HEK293 (cell line): ENCODE data around the gene DPYD.

Source experiments
- CTCF ChIA-PET: fragments of 350-600 bp; formaldehyde crosslinking; extraction: SDS; loops from one replicate; lab custom pipeline; 2021; ENCODE audit warnings: antibody characterized with exemption; lab: Yijun Ruan, JAX
- POLR2A ChIA-PET: fragments of 300-600 bp; formaldehyde crosslinking; extraction: SDS; loops from one replicate; lab custom pipeline; 2020; ENCODE audit warnings: antibody characterized with exemption, inconsistent platforms; lab: Yijun Ruan, JAX
- H3K27ac ChIP-seq: fragments of 200-500 bp; sonication (Bioruptor generic); 2 replicates; pipeline ENCODE4 v1.5.1; 2014; ENCODE audit warnings: low read depth, low read length, control low read depth, inconsistent platforms; ENCODE audit errors: extremely low read depth
- H3K36me3 ChIP-seq, 2 experiments: fragments of 200-500 bp in 1 of 2; sonication (Bioruptor generic) in 1 of 2; 1 replicate in 1 of 2; 2 replicates in 1 of 2; pipeline ENCODE4 v1.5.1; 2014 to 2017; ENCODE audit warnings: inconsistent platforms in 2 of 2, low read length in 2 of 2; ENCODE audit not compliant: control insufficient read depth in 2 of 2, insufficient read depth in 1 of 2
- H3K4me1 ChIP-seq: fragments of 200-500 bp; sonication (Bioruptor generic); 2 replicates; pipeline ENCODE4 v1.5.1; 2014; ENCODE audit warnings: mild to moderate bottlenecking, low read length, inconsistent platforms; ENCODE audit not compliant: control insufficient read depth, insufficient read depth
- H3K4me3 ChIP-seq: 2 replicates; pipeline ENCODE4 v1.5.1; 2011; ENCODE audit warnings: low read depth, mild to moderate bottlenecking, control low read depth, low read length, moderate library complexity
- H3K9me3 ChIP-seq: fragments of 200-500 bp; sonication (Bioruptor generic); 2 replicates; pipeline ENCODE4 v1.5.1; 2014; ENCODE audit warnings: low read depth, low read length, inconsistent platforms; ENCODE audit not compliant: control insufficient read depth, insufficient read depth
- MEIS1 ChIP-seq: sonication (generic); formaldehyde crosslinking; IDR thresholded peaks from 2 replicates; pipeline ENCODE4 v1.8.1; 2022; ENCODE audit warnings: missing genetic modification reagents, mild to moderate bottlenecking, borderline replicate concordance
- RBAK ChIP-seq: fragments of 450-650 bp; formaldehyde crosslinking; IDR thresholded peaks from 2 replicates; pipeline ENCODE4 v1.5.1; 2016; ENCODE audit warnings: missing biosample characterization, missing genetic modification characterization
- SP3 ChIP-seq: fragments of 450-650 bp; formaldehyde crosslinking; IDR thresholded peaks from 2 replicates; pipeline ENCODE4 v1.5.1; 2016; ENCODE audit warnings: missing biosample characterization, missing genetic modification characterization
- WT1 ChIP-seq: fragments of 450-650 bp; formaldehyde crosslinking; IDR thresholded peaks from 2 replicates; pipeline ENCODE4 v1.5.1; 2016; ENCODE audit warnings: missing biosample characterization, missing genetic modification characterization
- YY1 ChIP-seq: fragments of 450-650 bp; formaldehyde crosslinking; IDR thresholded peaks from 2 replicates; pipeline ENCODE4 v1.5.1; 2018; ENCODE audit warnings: missing biosample characterization, missing genetic modification characterization
- ZBTB1 ChIP-seq: fragments of 450-650 bp; formaldehyde crosslinking; IDR thresholded peaks from 2 replicates; pipeline ENCODE4 v1.5.1; 2016; ENCODE audit warnings: missing biosample characterization, missing genetic modification characterization
- ZBTB48 ChIP-seq: fragments of 450-650 bp; formaldehyde crosslinking; IDR thresholded peaks from 2 replicates; pipeline ENCODE4 v1.5.1; 2016; ENCODE audit warnings: missing biosample characterization, missing genetic modification characterization
- ZNF121 ChIP-seq: fragments of 450-650 bp; formaldehyde crosslinking; IDR thresholded peaks from 2 replicates; pipeline ENCODE4 v1.5.1; 2016; ENCODE audit warnings: missing biosample characterization, missing genetic modification characterization
- ZNF133 ChIP-seq: fragments of 450-650 bp; formaldehyde crosslinking; IDR thresholded peaks from 2 replicates; pipeline ENCODE4 v1.5.1; 2016; ENCODE audit warnings: missing biosample characterization, missing genetic modification characterization
- ZNF169 ChIP-seq: fragments of 450-650 bp; formaldehyde crosslinking; IDR thresholded peaks from 2 replicates; pipeline ENCODE4 v1.5.1; 2016; ENCODE audit warnings: missing biosample characterization, missing genetic modification characterization
- ZNF184 ChIP-seq: fragments of 450-650 bp; IDR thresholded peaks from 2 replicates; pipeline ENCODE4 v1.5.1; 2018; ENCODE audit warnings: missing biosample characterization, mild to moderate bottlenecking, missing genetic modification characterization
- ZNF2 ChIP-seq: fragments of 450-650 bp; formaldehyde crosslinking; IDR thresholded peaks from 2 replicates; pipeline ENCODE4 v1.5.1; 2016; ENCODE audit warnings: missing biosample characterization, missing genetic modification characterization
- ZNF248 ChIP-seq: fragments of 450-650 bp; formaldehyde crosslinking; IDR thresholded peaks from 2 replicates; pipeline ENCODE4 v1.5.1; 2017; ENCODE audit warnings: missing biosample characterization, missing genetic modification characterization
- ZNF292 ChIP-seq: fragments of 450-650 bp; formaldehyde crosslinking; IDR thresholded peaks from 2 replicates; pipeline ENCODE4 v1.5.1; 2016; ENCODE audit warnings: low read depth, missing biosample characterization, missing genetic modification characterization, borderline replicate concordance
- ZNF366 ChIP-seq: fragments of 450-650 bp; formaldehyde crosslinking; conservative IDR thresholded peaks from 2 replicates; pipeline ENCODE4 v1.5.1; 2016; ENCODE audit warnings: missing biosample characterization, missing genetic modification characterization
- ZNF404 ChIP-seq: fragments of 450-650 bp; formaldehyde crosslinking; IDR thresholded peaks from 2 replicates; pipeline ENCODE4 v1.5.1; 2017; ENCODE audit warnings: missing biosample characterization, missing genetic modification characterization
- ZNF501 ChIP-seq: fragments of 450-650 bp; formaldehyde crosslinking; IDR thresholded peaks from 2 replicates; pipeline ENCODE4 v1.5.1; 2016; ENCODE audit warnings: missing biosample characterization, missing genetic modification characterization
- ZNF529 ChIP-seq: fragments of 450-650 bp; formaldehyde crosslinking; IDR thresholded peaks from 2 replicates; pipeline ENCODE4 v1.5.1; 2017; ENCODE audit warnings: missing genetic modification characterization, missing biosample characterization; ENCODE audit not compliant: insufficient replicate concordance
- ZNF549 ChIP-seq: fragments of 450-650 bp; IDR thresholded peaks from 2 replicates; pipeline ENCODE4 v1.5.1; 2018; ENCODE audit warnings: missing biosample characterization, missing genetic modification characterization, mild to moderate bottlenecking, inconsistent platforms, moderate library complexity
- ZNF585B ChIP-seq: fragments of 450-650 bp; formaldehyde crosslinking; IDR thresholded peaks from 2 replicates; pipeline ENCODE4 v1.5.1; 2016; ENCODE audit warnings: missing biosample characterization, missing genetic modification characterization
- ZNF596 ChIP-seq: fragments of 450-650 bp; IDR thresholded peaks from 2 replicates; pipeline ENCODE4 v1.5.0; 2018; ENCODE audit warnings: missing biosample characterization, mild to moderate bottlenecking, missing genetic modification characterization, moderate library complexity
- ZNF624 ChIP-seq: fragments of 450-650 bp; formaldehyde crosslinking; IDR thresholded peaks from 2 replicates; pipeline ENCODE4 v1.5.1; 2017; ENCODE audit warnings: missing biosample characterization, missing genetic modification characterization
- ZSCAN23 ChIP-seq: fragments of 450-650 bp; formaldehyde crosslinking; IDR thresholded peaks from 2 replicates; pipeline ENCODE4 v1.5.1; 2016; ENCODE audit warnings: missing biosample characterization, missing genetic modification characterization
- TF ChIP-seq, protein P1 (sequence below): fragments of 450-650 bp; formaldehyde crosslinking; IDR thresholded peaks from 2 replicates; pipeline ENCODE4 v1.5.1; 2016; ENCODE audit warnings: missing biosample characterization, missing genetic modification characterization
- TF ChIP-seq, protein P2 (sequence below): fragments of 450-650 bp; formaldehyde crosslinking; IDR thresholded peaks from 2 replicates; pipeline ENCODE4 v1.5.1; 2016; ENCODE audit warnings: missing biosample characterization, missing genetic modification characterization
- TF ChIP-seq, protein P3 (sequence below): fragments of 450-650 bp; formaldehyde crosslinking; optimal IDR thresholded peaks from 2 replicates; pipeline ENCODE3; 2016; ENCODE audit warnings: missing biosample characterization, mild to moderate bottlenecking, missing genetic modification characterization
- TF ChIP-seq, protein P4 (sequence below): fragments of 450-650 bp; formaldehyde crosslinking; IDR thresholded peaks from 2 replicates; pipeline ENCODE4 v1.5.1; 2017; ENCODE audit warnings: missing biosample characterization, missing genetic modification characterization
- TF ChIP-seq, protein P5 (sequence below): fragments of 450-650 bp; IDR thresholded peaks from 2 replicates; pipeline ENCODE4 v1.5.1; 2018; ENCODE audit warnings: missing biosample characterization, missing genetic modification characterization

DPYD gene

DNA sequence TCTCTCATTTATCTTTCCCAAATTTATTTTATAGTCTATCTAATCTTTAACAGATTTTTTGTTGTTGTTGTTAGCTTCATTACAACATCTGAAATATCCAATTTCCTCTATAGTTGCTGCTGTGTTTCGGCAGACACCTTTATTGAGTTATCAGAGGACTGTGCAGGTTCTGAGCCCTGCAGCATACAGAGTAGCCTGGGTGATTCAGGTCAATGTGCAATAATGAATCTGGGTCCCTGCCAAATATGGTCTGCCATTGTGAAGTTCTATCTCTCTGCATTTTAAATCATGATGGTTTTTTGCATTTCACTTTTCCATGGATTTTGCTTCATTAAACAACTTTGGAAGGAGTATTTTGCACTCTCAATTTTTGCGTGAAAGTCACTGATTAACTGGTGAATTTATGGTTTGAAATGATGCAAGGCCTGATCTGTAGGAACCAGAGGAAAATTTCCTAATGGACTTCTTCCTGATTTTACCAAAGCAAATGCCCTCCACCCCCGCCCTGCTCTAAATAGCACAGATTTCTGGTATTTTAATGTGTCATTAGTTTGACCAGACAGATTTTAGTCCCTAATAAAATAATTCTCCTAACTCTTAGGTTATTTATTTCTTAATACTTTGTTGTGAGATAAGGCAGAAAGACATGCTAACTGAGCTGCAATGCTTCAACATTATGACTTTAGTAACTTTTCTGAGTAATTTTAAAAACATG, 797.0 kb downstream of the DPYD start:
- Histone ChIP-seq H3K27ac (no peak overlapping the region), H3K36me3 (no peaks in the 10 kb centered on the region), H3K4me3 (no peak overlapping the region), H3K4me1 (no peaks in the 10 kb centered on the region), H3K9me3 (no peaks in the 10 kb centered on the region)
- TF ChIP-seq ZNF169 (tag by site-specific recombination) (no peak), ZNF366 (tag by site-specific recombination) (no peak), SP3 (no peak), ZNF596 (tag by site-specific recombination) (no peak), WT1 (tag by site-specific recombination) (no peak), ZBTB1 (tag by site-specific recombination) (no peak), ZSCAN23 (tag by site-specific recombination) (no peak), ZBTB48 (no peak)
- TF ChIP-seq, protein P1, sequence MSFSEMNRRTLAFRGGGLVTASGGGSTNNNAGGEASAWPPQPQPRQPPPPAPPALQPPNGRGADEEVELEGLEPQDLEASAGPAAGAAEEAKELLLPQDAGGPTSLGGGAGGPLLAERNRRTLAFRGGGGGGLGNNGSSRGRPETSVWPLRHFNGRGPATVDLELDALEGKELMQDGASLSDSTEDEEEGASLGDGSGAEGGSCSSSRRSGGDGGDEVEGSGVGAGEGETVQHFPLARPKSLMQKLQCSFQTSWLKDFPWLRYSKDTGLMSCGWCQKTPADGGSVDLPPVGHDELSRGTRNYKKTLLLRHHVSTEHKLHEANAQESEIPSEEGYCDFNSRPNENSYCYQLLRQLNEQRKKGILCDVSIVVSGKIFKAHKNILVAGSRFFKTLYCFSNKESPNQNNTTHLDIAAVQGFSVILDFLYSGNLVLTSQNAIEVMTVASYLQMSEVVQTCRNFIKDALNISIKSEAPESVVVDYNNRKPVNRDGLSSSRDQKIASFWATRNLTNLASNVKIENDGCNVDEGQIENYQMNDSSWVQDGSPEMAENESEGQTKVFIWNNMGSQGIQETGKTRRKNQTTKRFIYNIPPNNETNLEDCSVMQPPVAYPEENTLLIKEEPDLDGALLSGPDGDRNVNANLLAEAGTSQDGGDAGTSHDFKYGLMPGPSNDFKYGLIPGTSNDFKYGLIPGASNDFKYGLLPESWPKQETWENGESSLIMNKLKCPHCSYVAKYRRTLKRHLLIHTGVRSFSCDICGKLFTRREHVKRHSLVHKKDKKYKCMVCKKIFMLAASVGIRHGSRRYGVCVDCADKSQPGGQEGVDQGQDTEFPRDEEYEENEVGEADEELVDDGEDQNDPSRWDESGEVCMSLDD (tag by site-specific recombination): no peak
- TF ChIP-seq, protein P2, sequence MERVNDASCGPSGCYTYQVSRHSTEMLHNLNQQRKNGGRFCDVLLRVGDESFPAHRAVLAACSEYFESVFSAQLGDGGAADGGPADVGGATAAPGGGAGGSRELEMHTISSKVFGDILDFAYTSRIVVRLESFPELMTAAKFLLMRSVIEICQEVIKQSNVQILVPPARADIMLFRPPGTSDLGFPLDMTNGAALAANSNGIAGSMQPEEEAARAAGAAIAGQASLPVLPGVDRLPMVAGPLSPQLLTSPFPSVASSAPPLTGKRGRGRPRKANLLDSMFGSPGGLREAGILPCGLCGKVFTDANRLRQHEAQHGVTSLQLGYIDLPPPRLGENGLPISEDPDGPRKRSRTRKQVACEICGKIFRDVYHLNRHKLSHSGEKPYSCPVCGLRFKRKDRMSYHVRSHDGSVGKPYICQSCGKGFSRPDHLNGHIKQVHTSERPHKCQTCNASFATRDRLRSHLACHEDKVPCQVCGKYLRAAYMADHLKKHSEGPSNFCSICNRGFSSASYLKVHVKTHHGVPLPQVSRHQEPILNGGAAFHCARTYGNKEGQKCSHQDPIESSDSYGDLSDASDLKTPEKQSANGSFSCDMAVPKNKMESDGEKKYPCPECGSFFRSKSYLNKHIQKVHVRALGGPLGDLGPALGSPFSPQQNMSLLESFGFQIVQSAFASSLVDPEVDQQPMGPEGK (tag by site-specific recombination): no peak
- CTCF ChIA-PET: interaction anchor here (0.6 kb wide), 1 partner anchor 421 kb away, joined by 6 read pairs; no protein-coding TSS in a partner anchor
- POLR2A ChIA-PET: no interaction called here

DNA sequence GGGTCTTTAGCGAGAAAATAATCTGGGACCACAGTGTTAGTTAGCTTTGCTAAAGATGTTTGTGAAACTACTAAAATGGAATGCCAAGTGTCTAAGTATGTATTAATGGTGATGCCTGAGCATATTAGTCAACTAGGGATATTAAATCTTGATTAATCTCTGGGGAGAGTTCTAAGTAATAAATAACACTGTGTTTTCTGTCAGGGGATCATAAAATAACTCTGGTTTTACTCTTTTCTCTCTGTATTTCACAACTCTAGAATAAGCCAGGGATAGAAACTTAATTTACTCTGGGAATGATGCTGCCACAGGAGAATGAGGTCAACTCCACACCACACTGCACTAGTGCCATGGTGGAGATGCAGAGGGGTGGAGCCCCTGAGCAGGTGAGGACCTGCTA, 800.0 kb downstream of the DPYD start:
- TF ChIP-seq ZNF184: no peak
- TF ChIP-seq ZNF292 (tag by site-specific recombination): no peak
- no peak for TF ChIP-seq ZNF624 (tag by site-specific recombination)
- no peak for TF ChIP-seq ZNF121 (tag by site-specific recombination)
- TF ChIP-seq MEIS1 (CRISPR knock-in tag): no peak
- TF ChIP-seq YY1 (tag by site-specific recombination): no peak
- TF ChIP-seq ZNF549: no peak
- TF ChIP-seq ZNF248 (tag by site-specific recombination): no peak
- TF ChIP-seq ZNF404 (tag by site-specific recombination): no peak
- TF ChIP-seq, protein P3, sequence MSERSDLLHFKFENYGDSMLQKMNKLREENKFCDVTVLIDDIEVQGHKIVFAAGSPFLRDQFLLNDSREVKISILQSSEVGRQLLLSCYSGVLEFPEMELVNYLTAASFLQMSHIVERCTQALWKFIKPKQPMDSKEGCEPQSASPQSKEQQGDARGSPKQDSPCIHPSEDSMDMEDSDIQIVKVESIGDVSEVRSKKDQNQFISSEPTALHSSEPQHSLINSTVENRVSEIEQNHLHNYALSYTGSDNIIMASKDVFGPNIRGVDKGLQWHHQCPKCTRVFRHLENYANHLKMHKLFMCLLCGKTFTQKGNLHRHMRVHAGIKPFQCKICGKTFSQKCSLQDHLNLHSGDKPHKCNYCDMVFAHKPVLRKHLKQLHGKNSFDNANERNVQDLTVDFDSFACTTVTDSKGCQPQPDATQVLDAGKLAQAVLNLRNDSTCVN: no peak
- no peak for TF ChIP-seq ZNF501 (tag by site-specific recombination)
- no peak for TF ChIP-seq ZNF133 (tag by site-specific recombination)
- TF ChIP-seq, protein P4, sequence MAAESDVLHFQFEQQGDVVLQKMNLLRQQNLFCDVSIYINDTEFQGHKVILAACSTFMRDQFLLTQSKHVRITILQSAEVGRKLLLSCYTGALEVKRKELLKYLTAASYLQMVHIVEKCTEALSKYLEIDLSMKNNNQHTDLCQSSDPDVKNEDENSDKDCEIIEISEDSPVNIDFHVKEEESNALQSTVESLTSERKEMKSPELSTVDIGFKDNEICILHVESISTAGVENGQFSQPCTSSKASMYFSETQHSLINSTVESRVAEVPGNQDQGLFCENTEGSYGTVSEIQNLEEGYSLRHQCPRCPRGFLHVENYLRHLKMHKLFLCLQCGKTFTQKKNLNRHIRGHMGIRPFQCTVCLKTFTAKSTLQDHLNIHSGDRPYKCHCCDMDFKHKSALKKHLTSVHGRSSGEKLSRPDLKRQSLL: no peak
- TF ChIP-seq, protein P5, sequence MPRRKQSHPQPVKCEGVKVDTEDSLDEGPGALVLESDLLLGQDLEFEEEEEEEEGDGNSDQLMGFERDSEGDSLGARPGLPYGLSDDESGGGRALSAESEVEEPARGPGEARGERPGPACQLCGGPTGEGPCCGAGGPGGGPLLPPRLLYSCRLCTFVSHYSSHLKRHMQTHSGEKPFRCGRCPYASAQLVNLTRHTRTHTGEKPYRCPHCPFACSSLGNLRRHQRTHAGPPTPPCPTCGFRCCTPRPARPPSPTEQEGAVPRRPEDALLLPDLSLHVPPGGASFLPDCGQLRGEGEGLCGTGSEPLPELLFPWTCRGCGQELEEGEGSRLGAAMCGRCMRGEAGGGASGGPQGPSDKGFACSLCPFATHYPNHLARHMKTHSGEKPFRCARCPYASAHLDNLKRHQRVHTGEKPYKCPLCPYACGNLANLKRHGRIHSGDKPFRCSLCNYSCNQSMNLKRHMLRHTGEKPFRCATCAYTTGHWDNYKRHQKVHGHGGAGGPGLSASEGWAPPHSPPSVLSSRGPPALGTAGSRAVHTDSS (tag by site-specific recombination): no peak
- TF ChIP-seq ZNF529 (tag by site-specific recombination): no peak
- TF ChIP-seq ZBTB1 (tag by site-specific recombination): no peak
- no peak for TF ChIP-seq ZNF585B (tag by site-specific recombination)
- TF ChIP-seq ZNF2: no peak
- no peak for TF ChIP-seq RBAK (tag by site-specific recombination)
- TF ChIP-seq, all 188 proteins: peak for 0
- H3K9me3 ChIP-seq: no peaks in the 10 kb centered on the region
- H3K36me3 ChIP-seq: no peaks in the 10 kb centered on the region
- H3K4me3 ChIP-seq: no peak overlapping the region
- ChIA-PET CTCF (no interaction called here), POLR2A (no interaction called here)
- no peaks in the 10 kb centered on the region for H3K4me1 ChIP-seq
- H3K27ac ChIP-seq: no peak overlapping the region
